ENCODE data around the gene FGD4. TPM values are rescaled to one million over a fixed set of nuclear protein-coding genes. Genes with fewer than 3 reads are reported as not detected.

Gene FGD4
- total RNA-seq, 1 donor from 2014 or later = 51.1 TPM

DNA sequence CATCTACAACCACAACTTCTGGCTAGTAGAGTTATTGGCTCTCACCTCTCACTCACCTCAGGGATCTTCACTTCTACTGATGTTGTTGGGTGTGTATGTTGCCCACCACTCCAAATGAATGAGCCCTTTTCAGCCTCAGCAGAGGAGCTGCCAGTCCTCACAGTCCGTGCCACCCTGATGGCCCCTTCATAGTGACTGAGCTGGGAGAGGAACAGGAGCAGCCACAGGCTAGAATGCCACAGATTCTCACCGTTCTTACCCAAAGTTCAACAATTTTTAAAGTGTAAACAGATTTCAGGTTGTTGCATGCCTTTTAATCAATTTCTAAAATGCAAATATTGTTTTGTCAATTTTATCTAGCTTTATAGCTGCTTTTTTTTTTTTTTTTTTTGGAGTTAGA lies 205.2 kb downstream of the FGD4 start:
- Histone ChIP-seq H3K4me1 (ENCODE audit: control insufficient read depth in 3 of 3, insufficient read depth in 3 of 3, low read length in 3 of 3) (peaks cover 0 to 6% (median 0%) of the 10 kb centered on the region in 3 donors), H3K9me3 (ENCODE audit: control insufficient read depth in 3 of 3, low read length in 3 of 3) (no peaks in the 10 kb centered on the region), H3K27ac (ENCODE audit: low read depth, low read length) (no peak overlapping the region), H3K9ac (ENCODE audit: low read depth in 1 of 3, low read length in 3 of 3) (no peak overlapping the region), H3K36me3 (ENCODE audit: control insufficient read depth in 3 of 3, insufficient read depth in 3 of 3, low read length in 3 of 3) (peaks cover 7 to 31% (median 31%) of the 10 kb centered on the region in 3 donors), H3K27me3 (ENCODE audit: control insufficient read depth in 3 of 3, insufficient read depth in 3 of 3, low read length in 3 of 3) (no peaks in the 10 kb centered on the region), H3K4me3 (ENCODE audit: low read length in 3 of 3) (no peak overlapping the region)

- H3K4me1 ChIP-seq (ENCODE audit: control insufficient read depth in 3 of 3, insufficient read depth in 3 of 3, low read length in 3 of 3) = peaks cover 0 to 6% (median 0%) of the 10 kb centered on the region in 3 donors
- H3K36me3 ChIP-seq (ENCODE audit: control insufficient read depth in 3 of 3, insufficient read depth in 3 of 3, low read length in 3 of 3) = peaks cover 7 to 32% (median 24%) of the 10 kb centered on the region in 3 donors
- no peaks in the 10 kb centered on the region for H3K27me3 ChIP-seq (ENCODE audit: control insufficient read depth in 3 of 3, insufficient read depth in 3 of 3, low read length in 3 of 3)
- H3K27ac ChIP-seq (ENCODE audit: low read depth, low read length) = no peak overlapping the region
- H3K9ac ChIP-seq (ENCODE audit: low read depth in 1 of 3, low read length in 3 of 3) = no peak overlapping the region
- H3K9me3 ChIP-seq (ENCODE audit: control insufficient read depth in 3 of 3, low read length in 3 of 3) = no peaks in the 10 kb centered on the region
- no peak overlapping the region for H3K4me3 ChIP-seq (ENCODE audit: low read length in 3 of 3)
These were observed 206.2 kb downstream of the FGD4 start for GRCh38 chr12:32605326-32606095.

DNA sequence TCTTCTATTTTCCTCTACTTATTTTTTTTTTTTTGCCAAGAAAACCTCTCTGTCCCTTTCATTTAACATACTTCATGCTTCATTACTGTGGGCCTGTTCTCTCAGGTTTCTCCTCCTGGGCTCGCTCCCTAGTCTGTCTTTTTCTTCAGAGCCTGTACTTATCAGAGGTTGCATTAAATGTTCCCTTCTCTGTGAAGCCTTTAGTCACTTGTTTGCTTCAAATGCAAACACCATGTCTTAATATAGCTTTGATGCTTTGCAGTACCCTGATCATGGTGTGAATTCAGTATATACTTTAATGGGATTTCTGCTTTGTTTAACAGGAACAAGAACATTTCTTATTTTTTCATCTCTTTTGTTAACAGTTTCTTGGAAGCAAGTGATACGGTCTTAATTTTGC lies 207.1 kb downstream of the FGD4 start:
- peaks cover 5 to 36% (median 20%) of the 10 kb centered on the region in 3 donors for H3K36me3 ChIP-seq (ENCODE audit: control insufficient read depth in 3 of 3, insufficient read depth in 3 of 3, low read length in 3 of 3)
- H3K9me3 ChIP-seq (ENCODE audit: control insufficient read depth in 3 of 3, low read length in 3 of 3) = no peaks in the 10 kb centered on the region
- no peak overlapping the region for H3K9ac ChIP-seq (ENCODE audit: low read depth in 1 of 3, low read length in 3 of 3)
- no peaks in the 10 kb centered on the region for H3K27me3 ChIP-seq (ENCODE audit: control insufficient read depth in 3 of 3, insufficient read depth in 3 of 3, low read length in 3 of 3)
- no peak overlapping the region for H3K4me3 ChIP-seq (ENCODE audit: low read length in 3 of 3)
- peaks cover 0 to 6% (median 0%) of the 10 kb centered on the region in 3 donors for H3K4me1 ChIP-seq (ENCODE audit: control insufficient read depth in 3 of 3, insufficient read depth in 3 of 3, low read length in 3 of 3)
- H3K27ac ChIP-seq (ENCODE audit: low read depth, low read length) = no peak overlapping the region

GRCh38 chr12:32609966-32610365 lies 210.6 kb downstream of the FGD4 start:
- Histone ChIP-seq H3K27me3 (ENCODE audit: control insufficient read depth in 3 of 3, insufficient read depth in 3 of 3, low read length in 3 of 3) (no peaks in the 10 kb centered on the region), H3K4me1 (ENCODE audit: control insufficient read depth in 3 of 3, insufficient read depth in 3 of 3, low read length in 3 of 3) (peaks cover 0 to 3% (median 0%) of the 10 kb centered on the region in 3 donors), H3K9ac (ENCODE audit: low read depth in 1 of 3, low read length in 3 of 3) (no peak overlapping the region), H3K9me3 (ENCODE audit: control insufficient read depth in 3 of 3, low read length in 3 of 3) (no peaks in the 10 kb centered on the region), H3K4me3 (ENCODE audit: low read length in 3 of 3) (no peak overlapping the region), H3K36me3 (ENCODE audit: control insufficient read depth in 3 of 3, insufficient read depth in 3 of 3, low read length in 3 of 3) (peaks cover 11 to 52% (median 32%) of the 10 kb centered on the region in 3 donors), H3K27ac (ENCODE audit: low read depth, low read length) (no peak overlapping the region)

- Histone ChIP-seq H3K27ac (ENCODE audit: low read depth, low read length) (no peak overlapping the region), H3K4me1 (ENCODE audit: control insufficient read depth in 3 of 3, insufficient read depth in 3 of 3, low read length in 3 of 3) (no peaks in the 10 kb centered on the region), H3K4me3 (ENCODE audit: low read length in 3 of 3) (no peak overlapping the region), H3K9me3 (ENCODE audit: control insufficient read depth in 3 of 3, low read length in 3 of 3) (no peaks in the 10 kb centered on the region), H3K36me3 (ENCODE audit: control insufficient read depth in 3 of 3, insufficient read depth in 3 of 3, low read length in 3 of 3) (peaks cover 11 to 52% (median 32%) of the 10 kb centered on the region in 3 donors), H3K9ac (ENCODE audit: low read depth in 1 of 3, low read length in 3 of 3) (no peak overlapping the region), H3K27me3 (ENCODE audit: control insufficient read depth in 3 of 3, insufficient read depth in 3 of 3, low read length in 3 of 3) (no peaks in the 10 kb centered on the region)
These were observed 212.6 kb downstream of the FGD4 start for GRCh38 chr12:32611986-32612385.

DNA sequence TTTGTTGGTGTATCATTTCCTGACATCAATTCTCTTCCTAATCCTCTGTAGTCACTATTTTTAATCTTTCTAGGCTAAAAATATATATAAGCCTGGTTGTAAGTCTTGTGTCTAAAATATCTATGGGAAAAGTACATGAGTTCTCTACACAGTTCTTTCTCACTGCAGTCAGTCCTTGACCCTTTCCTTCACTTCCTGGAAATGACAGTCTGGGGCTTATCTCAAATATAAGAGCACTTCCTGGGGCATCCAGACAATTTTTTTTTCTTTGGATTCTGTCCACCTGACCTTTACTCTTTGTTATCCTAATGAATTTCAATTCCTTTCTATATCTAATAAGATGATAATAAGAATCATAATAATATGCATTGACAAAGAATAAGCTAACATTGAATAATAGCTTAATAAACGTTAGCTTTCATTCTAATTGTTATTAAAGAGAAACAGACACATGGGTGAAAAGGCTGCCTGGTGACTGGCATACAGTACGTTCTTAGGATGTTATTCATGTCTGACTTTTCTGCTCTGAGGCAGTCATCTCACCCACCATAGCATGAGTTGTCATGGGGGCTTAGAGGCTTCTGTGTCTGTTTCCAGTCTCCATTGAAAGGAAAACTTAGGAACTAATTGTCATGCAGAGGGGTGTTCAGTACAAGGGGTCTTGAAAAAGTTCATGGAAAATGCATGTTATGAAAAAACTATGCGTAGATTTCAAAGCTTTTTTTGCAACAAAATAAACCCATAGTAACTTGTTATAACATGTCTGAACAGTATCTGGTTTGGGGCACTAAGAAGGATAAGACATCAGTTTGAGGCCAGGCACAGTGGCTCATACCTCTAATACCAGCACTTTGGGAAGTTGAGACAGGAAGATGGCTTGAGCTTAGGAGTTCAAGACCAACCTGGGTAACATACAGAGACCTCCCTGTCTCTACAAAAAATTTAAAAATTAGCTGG lies 213.6 kb downstream of the FGD4 start:
- Histone ChIP-seq H3K9me3 (ENCODE audit: control insufficient read depth in 3 of 3, low read length in 3 of 3) (no peaks in the 10 kb centered on the region), H3K4me3 (ENCODE audit: low read length in 3 of 3) (no peak overlapping the region), H3K27ac (ENCODE audit: low read depth, low read length) (no peak overlapping the region), H3K27me3 (ENCODE audit: control insufficient read depth in 3 of 3, insufficient read depth in 3 of 3, low read length in 3 of 3) (no peaks in the 10 kb centered on the region), H3K4me1 (ENCODE audit: control insufficient read depth in 3 of 3, insufficient read depth in 3 of 3, low read length in 3 of 3) (no peaks in the 10 kb centered on the region), H3K9ac (ENCODE audit: low read depth in 1 of 3, low read length in 3 of 3) (no peak overlapping the region), H3K36me3 (ENCODE audit: control insufficient read depth in 3 of 3, insufficient read depth in 3 of 3, low read length in 3 of 3) (peaks cover 11 to 53% (median 28%) of the 10 kb centered on the region in 3 donors)

DNA sequence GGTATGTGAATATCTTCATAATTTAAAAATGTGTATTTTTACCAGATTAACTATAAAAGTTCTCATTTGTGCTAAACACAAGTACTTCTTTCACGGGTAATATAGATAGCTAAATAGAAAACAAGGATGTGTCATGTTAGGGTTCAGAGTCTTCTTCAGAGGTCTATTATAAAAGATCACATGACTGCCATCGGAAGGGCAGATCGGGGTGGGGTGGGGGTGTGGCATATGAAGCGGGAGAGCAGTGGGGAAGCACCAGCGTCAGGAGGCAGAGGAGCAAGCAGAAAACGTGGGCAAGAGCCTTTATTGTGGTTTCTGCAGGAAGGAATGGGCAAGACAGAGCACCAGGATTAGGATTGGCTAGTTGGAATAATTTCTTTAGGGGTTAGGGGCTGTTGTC lies 216.1 kb downstream of the FGD4 start:
- Histone ChIP-seq H3K4me1 (ENCODE audit: control insufficient read depth in 3 of 3, insufficient read depth in 3 of 3, low read length in 3 of 3) (no peaks in the 10 kb centered on the region), H3K27ac (ENCODE audit: low read depth, low read length) (no peak overlapping the region), H3K4me3 (ENCODE audit: low read length in 3 of 3) (no peak overlapping the region), H3K27me3 (ENCODE audit: control insufficient read depth in 3 of 3, insufficient read depth in 3 of 3, low read length in 3 of 3) (no peaks in the 10 kb centered on the region), H3K9ac (ENCODE audit: low read depth in 1 of 3, low read length in 3 of 3) (no peak overlapping the region), H3K36me3 (ENCODE audit: control insufficient read depth in 3 of 3, insufficient read depth in 3 of 3, low read length in 3 of 3) (peaks cover 15 to 50% (median 25%) of the 10 kb centered on the region in 3 donors), H3K9me3 (ENCODE audit: control insufficient read depth in 3 of 3, low read length in 3 of 3) (no peaks in the 10 kb centered on the region)

DNA sequence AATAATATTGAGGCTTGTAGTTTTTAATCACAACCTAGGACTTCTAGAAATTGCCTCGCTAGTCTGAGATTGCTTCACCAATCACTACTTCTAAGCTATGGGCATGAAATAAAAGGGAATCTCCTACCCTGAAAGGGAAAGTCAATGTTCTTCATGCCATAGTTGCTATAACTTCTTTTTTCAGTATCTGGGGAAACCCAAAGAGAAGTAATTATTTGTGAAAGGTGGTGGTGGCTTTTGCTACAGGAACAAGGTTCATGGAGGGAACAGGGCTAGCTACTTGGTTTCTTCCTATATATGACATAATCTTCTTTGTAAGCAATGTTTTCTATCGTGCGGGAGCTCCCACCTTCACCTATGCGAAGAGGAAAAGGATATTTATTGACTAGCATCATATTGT lies 218.2 kb downstream of the FGD4 start:
- H3K4me1 ChIP-seq (ENCODE audit: control insufficient read depth in 3 of 3, insufficient read depth in 3 of 3, low read length in 3 of 3) = no peaks in the 10 kb centered on the region
- no peak overlapping the region for H3K9ac ChIP-seq (ENCODE audit: low read depth in 1 of 3, low read length in 3 of 3)
- H3K4me3 ChIP-seq (ENCODE audit: low read length in 3 of 3) = no peak overlapping the region
- peaks cover 9 to 34% (median 21%) of the 10 kb centered on the region in 3 donors for H3K36me3 ChIP-seq (ENCODE audit: control insufficient read depth in 3 of 3, insufficient read depth in 3 of 3, low read length in 3 of 3)
- H3K27me3 ChIP-seq (ENCODE audit: control insufficient read depth in 3 of 3, insufficient read depth in 3 of 3, low read length in 3 of 3) = no peaks in the 10 kb centered on the region
- no peaks in the 10 kb centered on the region for H3K9me3 ChIP-seq (ENCODE audit: control insufficient read depth in 3 of 3, low read length in 3 of 3)
- no peak overlapping the region for H3K27ac ChIP-seq (ENCODE audit: low read depth, low read length)

DNA sequence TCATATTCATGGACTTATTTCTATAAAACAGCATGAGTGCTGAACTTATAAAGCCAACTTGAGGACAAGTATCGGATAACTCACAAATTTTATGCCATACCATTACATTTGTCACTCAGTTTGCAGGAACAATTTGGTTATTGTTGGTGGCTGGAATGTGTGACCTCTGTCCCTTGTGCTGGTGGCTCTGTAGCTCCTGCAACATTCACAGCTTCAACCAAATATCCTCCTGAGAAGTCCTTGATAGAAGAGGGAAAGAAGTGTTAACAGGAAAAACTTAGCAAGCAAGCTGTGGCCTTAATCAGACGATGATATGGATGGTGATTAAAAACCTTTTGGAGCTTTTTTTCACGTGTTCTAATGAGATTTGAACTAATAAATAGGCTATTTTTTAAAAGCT lies 218.8 kb downstream of the FGD4 start:
- H3K36me3 ChIP-seq (ENCODE audit: control insufficient read depth in 3 of 3, insufficient read depth in 3 of 3, low read length in 3 of 3) = peaks cover 9 to 31% (median 17%) of the 10 kb centered on the region in 3 donors
- H3K9me3 ChIP-seq (ENCODE audit: control insufficient read depth in 3 of 3, low read length in 3 of 3) = no peaks in the 10 kb centered on the region
- H3K4me3 ChIP-seq (ENCODE audit: low read length in 3 of 3) = no peak overlapping the region
- H3K27ac ChIP-seq (ENCODE audit: low read depth, low read length) = no peak overlapping the region
- H3K27me3 ChIP-seq (ENCODE audit: control insufficient read depth in 3 of 3, insufficient read depth in 3 of 3, low read length in 3 of 3) = no peaks in the 10 kb centered on the region
- H3K4me1 ChIP-seq (ENCODE audit: control insufficient read depth in 3 of 3, insufficient read depth in 3 of 3, low read length in 3 of 3) = no peaks in the 10 kb centered on the region
- no peak overlapping the region for H3K9ac ChIP-seq (ENCODE audit: low read depth in 1 of 3, low read length in 3 of 3)

DNA sequence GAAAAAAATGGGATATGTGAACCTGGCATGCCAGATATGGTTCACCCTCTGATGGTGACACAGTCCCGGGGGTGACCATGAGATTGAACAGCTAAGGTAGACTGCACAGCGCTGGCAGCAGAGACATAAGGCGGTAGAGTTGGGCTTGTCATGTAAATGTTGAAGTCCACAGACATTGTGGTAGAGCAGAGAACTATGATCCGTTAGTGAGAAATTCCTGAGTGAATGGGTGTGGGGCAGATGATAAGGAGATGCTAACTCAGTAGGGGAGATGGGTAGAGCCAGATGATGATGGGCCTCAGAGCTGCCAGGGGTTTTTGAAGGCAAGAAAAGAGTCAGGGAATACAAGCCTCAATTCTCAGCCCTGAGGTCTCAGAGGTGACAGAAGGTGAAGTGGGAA lies 228.6 kb downstream of the FGD4 start:
- Histone ChIP-seq H3K4me1 (ENCODE audit: control insufficient read depth in 3 of 3, insufficient read depth in 3 of 3, low read length in 3 of 3) (no peaks in the 10 kb centered on the region), H3K27ac (ENCODE audit: low read depth, low read length) (no peak overlapping the region), H3K9me3 (ENCODE audit: control insufficient read depth in 3 of 3, low read length in 3 of 3) (no peaks in the 10 kb centered on the region), H3K27me3 (ENCODE audit: control insufficient read depth in 3 of 3, insufficient read depth in 3 of 3, low read length in 3 of 3) (no peaks in the 10 kb centered on the region), H3K36me3 (ENCODE audit: control insufficient read depth in 3 of 3, insufficient read depth in 3 of 3, low read length in 3 of 3) (peaks cover 29 to 42% (median 38%) of the 10 kb centered on the region in 3 donors), H3K9ac (ENCODE audit: low read depth in 1 of 3, low read length in 3 of 3) (no peak overlapping the region), H3K4me3 (ENCODE audit: low read length in 3 of 3) (no peak overlapping the region)

All from skeletal muscle tissue (tissue), 4 donors.